Right atrium auricular region (tissue), 2 donors: ENCODE measurements around the gene SLC39A5. TPM values are rescaled to one million over a fixed set of nuclear protein-coding genes. Genes with fewer than 3 reads are reported as not detected.

ENCODE experiments used
- DNase-seq: peaks from one replicate; pipeline ENCODE4 v3.0.0-alpha.2; 2019; ENCODE audit warnings: low spot score
- H3K27ac ChIP-seq, 2 donors: fragments of 200-600 bp; sonication (generic); 1 replicate in 1 of 2; 2 replicates in 1 of 2; pipeline ENCODE4 v1.5.1; 2016 to 2019
- H3K27me3 ChIP-seq, 2 donors: fragments of 200-600 bp; sonication (generic); one replicate each; pipeline versions ENCODE4 v1.5.1 to v1.6.0; 2017 to 2019
- H3K36me3 ChIP-seq: fragments of 200-600 bp; sonication (generic); one replicate; pipeline ENCODE4 v1.5.1; 2016
- H3K4me1 ChIP-seq, 2 donors: fragments of 200-600 bp; sonication (generic); one replicate each; pipeline versions ENCODE4 v1.5.1 to v1.6.0; 2017 to 2019
- H3K4me3 ChIP-seq, 2 donors: fragments of 200-600 bp; sonication (generic); 1 replicate in 1 of 2; 2 replicates in 1 of 2; pipeline ENCODE4 v1.5.1; 2017 to 2019; ENCODE audit warnings: mild to moderate bottlenecking in 1 of 2, moderate library complexity in 1 of 2
- H3K9me3 ChIP-seq, 2 donors: fragments of 200-600 bp; sonication (generic); one replicate each; pipeline ENCODE4 v1.5.1; 2019
- CTCF ChIP-seq, 2 donors: fragments of 200-600 bp; sonication (generic); IDR thresholded peaks; one replicate each; pipeline ENCODE4 v1.5.1; 2019; ENCODE audit warnings: antibody characterized with exemption in 2 of 2
- total RNA-seq, 2 donors: library from RNA; depleted of rRNA; stranded (reverse); fragments of >200 nt; gene quantifications; one replicate each; pipeline ENCODE4 v1.1.0, GENCODE V29; 2016

Gene SLC39A5
- total RNA-seq, 2 donors from 2014 or later = not detected

DNA sequence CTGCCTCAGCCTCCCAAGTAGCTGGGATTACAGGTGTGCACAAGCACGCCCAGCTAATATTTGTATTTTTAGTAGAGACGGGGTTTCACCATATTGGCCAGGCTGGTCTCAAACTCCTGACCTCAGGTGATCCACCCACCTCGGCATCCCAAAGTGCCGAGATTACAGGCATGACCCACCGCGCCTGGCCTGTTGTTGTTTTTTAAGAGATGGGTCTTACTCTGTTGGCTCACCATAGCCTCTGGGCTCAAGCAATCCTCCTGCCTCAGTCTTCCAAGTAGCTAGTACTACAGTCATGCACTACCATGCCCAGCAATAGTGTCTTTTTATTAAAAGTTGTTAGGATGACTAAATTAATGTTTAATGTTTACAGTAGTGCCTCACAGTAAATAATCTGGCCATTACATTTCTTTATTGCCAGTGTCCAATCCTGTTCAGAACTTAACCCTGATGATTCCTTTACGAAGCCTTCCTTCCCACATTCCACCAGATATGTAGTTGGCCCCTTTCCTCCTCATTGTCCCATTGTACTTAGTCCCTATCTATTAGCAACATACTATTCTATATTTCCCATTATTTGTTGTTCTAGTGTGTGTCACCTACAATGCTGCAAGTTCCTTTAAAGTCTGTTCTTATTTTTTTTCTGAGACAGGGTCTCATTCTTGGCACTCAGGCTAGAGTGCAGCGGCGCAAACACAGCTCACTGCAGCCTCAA, 31.8 kb upstream of the SLC39A5 start:
- TF ChIP-seq CTCF (IDR thresholded peaks at IDR 0.05) = no peak
- H3K27ac ChIP-seq = no peak overlapping the region
- H3K36me3 ChIP-seq = no peaks in the 10 kb centered on the region
- no peaks in the 10 kb centered on the region for H3K27me3 ChIP-seq
- H3K9me3 ChIP-seq = no peaks in the 10 kb centered on the region
- no peaks in the 10 kb centered on the region for H3K4me1 ChIP-seq
- DNase-seq = no peak
- no peak overlapping the region for H3K4me3 ChIP-seq

DNA sequence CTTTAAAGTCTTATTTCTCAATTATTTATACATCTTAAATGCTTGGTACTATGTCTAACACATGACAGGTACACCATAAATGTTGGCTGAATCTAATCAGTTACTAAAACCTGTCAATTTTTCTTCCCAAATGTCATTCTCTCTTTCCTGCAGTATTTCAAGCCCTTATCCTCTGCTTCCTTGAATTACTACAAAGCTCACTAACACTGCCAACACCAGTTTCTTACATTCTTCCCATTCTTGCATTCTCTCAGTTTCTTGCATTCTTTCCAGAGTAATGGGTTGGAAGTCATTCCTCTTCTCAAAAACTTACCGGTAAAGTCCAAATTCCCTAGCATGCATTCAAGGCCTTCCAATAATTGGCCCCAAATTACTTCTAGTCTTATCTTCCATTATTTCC, 31.0 kb upstream of the SLC39A5 start:
- H3K27me3 ChIP-seq = no peaks in the 10 kb centered on the region
- TF ChIP-seq CTCF (IDR thresholded peaks at IDR 0.05) = no peak

GRCh38 chr12:56202366-56202765, 27.5 kb upstream of the SLC39A5 start:
- H3K4me3 ChIP-seq = no peak overlapping the region
- H3K9me3 ChIP-seq = no peaks in the 10 kb centered on the region
- H3K27me3 ChIP-seq = no peaks in the 10 kb centered on the region
- H3K36me3 ChIP-seq = peaks cover 22% of the 10 kb centered on the region
- no peaks in the 10 kb centered on the region for H3K4me1 ChIP-seq
- no peak overlapping the region for H3K27ac ChIP-seq
- no peak for TF ChIP-seq CTCF (IDR thresholded peaks at IDR 0.05)
- no peak for DNase-seq

More for the DNA sequence above, 31.0 kb upstream of the SLC39A5 start:
- H3K9me3 ChIP-seq = no peaks in the 10 kb centered on the region
- H3K36me3 ChIP-seq = no peaks in the 10 kb centered on the region
- no peak for DNase-seq
- no peaks in the 10 kb centered on the region for H3K4me1 ChIP-seq
- H3K27ac ChIP-seq = no peak overlapping the region
- no peak overlapping the region for H3K4me3 ChIP-seq

DNA sequence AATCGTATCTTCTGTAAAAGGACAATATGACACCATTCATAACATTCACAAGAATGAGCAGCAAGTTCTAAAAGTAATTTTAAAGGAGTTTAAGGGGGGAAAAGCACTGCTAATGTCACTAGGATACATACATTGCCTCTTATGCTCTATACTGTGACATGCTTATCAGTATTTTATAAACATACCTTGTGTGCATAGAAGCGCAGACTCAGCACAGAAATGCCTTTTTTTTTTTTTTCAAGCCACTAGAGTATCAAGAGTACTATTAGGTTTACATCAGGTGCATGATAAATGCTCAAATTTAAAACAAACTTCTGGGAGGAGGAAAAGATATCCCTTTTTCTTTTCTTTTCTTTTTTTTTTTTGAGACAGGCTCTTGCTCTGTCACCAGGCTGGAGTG, 27.0 kb upstream of the SLC39A5 start:
- Histone ChIP-seq H3K36me3 (peaks cover 26% of the 10 kb centered on the region), H3K27me3 (no peaks in the 10 kb centered on the region), H3K4me1 (no peaks in the 10 kb centered on the region), H3K9me3 (no peaks in the 10 kb centered on the region), H3K27ac (no peak overlapping the region), H3K4me3 (no peak overlapping the region)
- no peak for DNase-seq
- TF ChIP-seq CTCF (IDR thresholded peaks at IDR 0.05) = no peak

DNA sequence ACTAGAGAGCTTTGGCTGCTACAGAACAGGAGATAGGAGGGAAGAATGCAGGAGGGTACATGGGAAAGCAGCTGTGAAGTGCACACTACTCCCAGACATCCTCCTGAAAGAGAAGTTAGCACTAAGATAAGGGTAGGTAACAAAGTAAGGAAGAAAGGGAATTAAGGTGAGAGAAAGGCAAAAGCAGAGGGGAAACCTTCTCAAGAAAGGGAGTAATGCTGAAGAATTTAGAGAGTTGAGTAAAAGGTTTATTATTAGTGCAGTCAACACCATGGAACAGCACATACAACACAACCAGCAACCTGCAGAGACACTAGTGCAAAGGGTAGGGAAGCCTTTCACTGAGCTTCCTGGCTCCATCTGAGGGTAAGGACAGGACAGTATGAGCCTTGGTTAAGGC, 25.6 kb upstream of the SLC39A5 start:
- H3K27ac ChIP-seq = no peak overlapping the region
- no peaks in the 10 kb centered on the region for H3K27me3 ChIP-seq
- no peak for DNase-seq
- H3K4me1 ChIP-seq = no peaks in the 10 kb centered on the region
- no peaks in the 10 kb centered on the region for H3K9me3 ChIP-seq
- no peak overlapping the region for H3K4me3 ChIP-seq
- no peak for TF ChIP-seq CTCF (IDR thresholded peaks at IDR 0.05)
- H3K36me3 ChIP-seq = peaks cover 41% of the 10 kb centered on the region

GRCh38 chr12:56205445-56205844, 24.4 kb upstream of the SLC39A5 start:
- no peak for DNase-seq
- TF ChIP-seq CTCF (IDR thresholded peaks at IDR 0.05) = no peak
- Histone ChIP-seq H3K27ac (no peak overlapping the region), H3K36me3 (peaks cover 52% of the 10 kb centered on the region), H3K4me1 (no peaks in the 10 kb centered on the region), H3K4me3 (no peak overlapping the region), H3K27me3 (no peaks in the 10 kb centered on the region), H3K9me3 (no peaks in the 10 kb centered on the region)
